HFFc6 (cell line): ENCODE results near the gene LETM1. TPM values are rescaled to one million over a fixed set of nuclear protein-coding genes. Genes with fewer than 3 reads are reported as not detected.
A peak's percentile ranks its signal among the peaks of the same experiment; 100 is the strongest.

Experiments
- DNase-seq: peaks from one replicate; pipeline ENCODE4 v3.0.0-alpha.2; 2018
- H3K27ac Mint-ChIP-seq: 2 replicates; pipeline ENCODE4 v1.8.0; 2020; ENCODE audit warnings: mild to moderate bottlenecking, mixed read lengths
- H3K27me3 Mint-ChIP-seq: 2 replicates; pipeline ENCODE4 v1.8.0; 2021; ENCODE audit warnings: mild to moderate bottlenecking, moderate library complexity, mixed read lengths; ENCODE audit not compliant: insufficient read depth
- H3K36me3 Mint-ChIP-seq: 2 replicates; pipeline ENCODE4 v1.8.0; 2021; ENCODE audit warnings: low read depth, mixed read lengths
- H3K4me1 Mint-ChIP-seq: 2 replicates; pipeline ENCODE4 v1.8.0; 2020; ENCODE audit warnings: low read depth, mixed read lengths
- H3K4me3 Mint-ChIP-seq: 2 replicates; pipeline ENCODE4 v1.8.0; 2020; ENCODE audit warnings: mild to moderate bottlenecking, moderate library complexity, mixed read lengths
- H3K9me3 Mint-ChIP-seq: 2 replicates; pipeline ENCODE4 v1.8.0; 2020; ENCODE audit warnings: mild to moderate bottlenecking, mixed read lengths
- total RNA-seq, 6 experiments: library from RNA; stranded (reverse); fragmentation: NEBNext Ultra II Directional; extraction: Animal tissue kit (Norgen Biotek cat#: 25700); gene quantifications; 2 replicates in 1 of 6; 3 replicates in 5 of 6; pipeline ENCODE4 v1.2.3, GENCODE V29; 2021
- TF ChIP-seq, protein P1 (sequence below): fragments of 200-600 bp; sonication (generic); IDR thresholded peaks from 2 replicates; pipeline ENCODE4 v1.5.0; 2021; ENCODE audit warnings: antibody characterized with exemption, mild to moderate bottlenecking

Gene LETM1
- total RNA-seq, 6 experiments from 2014 or later, result 47.4 to 64.0 (median 53.3) TPM

- TF ChIP-seq, protein P1, sequence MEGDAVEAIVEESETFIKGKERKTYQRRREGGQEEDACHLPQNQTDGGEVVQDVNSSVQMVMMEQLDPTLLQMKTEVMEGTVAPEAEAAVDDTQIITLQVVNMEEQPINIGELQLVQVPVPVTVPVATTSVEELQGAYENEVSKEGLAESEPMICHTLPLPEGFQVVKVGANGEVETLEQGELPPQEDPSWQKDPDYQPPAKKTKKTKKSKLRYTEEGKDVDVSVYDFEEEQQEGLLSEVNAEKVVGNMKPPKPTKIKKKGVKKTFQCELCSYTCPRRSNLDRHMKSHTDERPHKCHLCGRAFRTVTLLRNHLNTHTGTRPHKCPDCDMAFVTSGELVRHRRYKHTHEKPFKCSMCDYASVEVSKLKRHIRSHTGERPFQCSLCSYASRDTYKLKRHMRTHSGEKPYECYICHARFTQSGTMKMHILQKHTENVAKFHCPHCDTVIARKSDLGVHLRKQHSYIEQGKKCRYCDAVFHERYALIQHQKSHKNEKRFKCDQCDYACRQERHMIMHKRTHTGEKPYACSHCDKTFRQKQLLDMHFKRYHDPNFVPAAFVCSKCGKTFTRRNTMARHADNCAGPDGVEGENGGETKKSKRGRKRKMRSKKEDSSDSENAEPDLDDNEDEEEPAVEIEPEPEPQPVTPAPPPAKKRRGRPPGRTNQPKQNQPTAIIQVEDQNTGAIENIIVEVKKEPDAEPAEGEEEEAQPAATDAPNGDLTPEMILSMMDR, result no peak
- DNase-seq, result no peak
- Mint-ChIP-seq H3K36me3 (peaks cover 6% of the 10 kb centered on the region; the same call in 1 of the 2 replicates), H3K9me3 (no peaks in the 10 kb centered on the region), H3K27me3 (peaks cover 3% of the 10 kb centered on the region), H3K27ac (no peak overlapping the region), H3K4me1 (no peaks in the 10 kb centered on the region), H3K4me3 (no peak overlapping the region)
These were observed 24.6 kb downstream of the LETM1 start for GRCh38 chr4:1831331-1831730.

GRCh38 chr4:1830642-1831228 lies 25.2 kb downstream of the LETM1 start:
- H3K36me3 Mint-ChIP-seq, result peaks cover 6% of the 10 kb centered on the region; the same call in 1 of the 2 replicates
- H3K4me1 Mint-ChIP-seq, result no peaks in the 10 kb centered on the region
- no peak overlapping the region for H3K27ac Mint-ChIP-seq
- H3K27me3 Mint-ChIP-seq, result peaks cover 3% of the 10 kb centered on the region
- H3K4me3 Mint-ChIP-seq, result no peak overlapping the region
- TF ChIP-seq, protein P1, result no peak
- no peak for DNase-seq
- H3K9me3 Mint-ChIP-seq, result no peaks in the 10 kb centered on the region

DNA sequence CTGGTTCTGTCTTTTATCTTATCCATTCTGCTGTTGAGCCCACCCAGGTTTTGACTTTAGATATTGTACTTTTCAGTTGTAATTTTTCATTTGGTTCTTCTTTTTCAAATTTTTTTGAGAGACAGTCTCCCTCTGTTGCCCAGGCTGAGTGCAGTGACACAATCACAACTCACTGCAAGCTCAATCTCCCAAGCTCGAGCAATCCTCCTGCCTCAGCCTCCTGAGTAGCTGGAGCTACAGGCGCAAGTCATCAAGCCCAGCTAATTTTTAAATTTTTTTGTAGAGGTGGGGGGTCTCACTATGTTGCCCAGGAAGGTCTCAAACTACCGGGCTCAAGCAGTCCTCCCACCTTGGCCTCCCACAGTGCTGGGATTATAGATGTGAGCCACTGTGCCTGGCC lies 25.7 kb downstream of the LETM1 start:
- H3K4me3 Mint-ChIP-seq, result no peak overlapping the region
- H3K4me1 Mint-ChIP-seq, result no peaks in the 10 kb centered on the region
- H3K27me3 Mint-ChIP-seq, result peaks cover 3% of the 10 kb centered on the region
- DNase-seq, result no peak
- peak overlapping the region; percentile 4; the same call in 1 of the 2 replicates for H3K27ac Mint-ChIP-seq
- TF ChIP-seq, protein P1, result no peak
- H3K36me3 Mint-ChIP-seq, result peaks cover 6% of the 10 kb centered on the region; the same call in 1 of the 2 replicates
- H3K9me3 Mint-ChIP-seq, result no peaks in the 10 kb centered on the region

DNA sequence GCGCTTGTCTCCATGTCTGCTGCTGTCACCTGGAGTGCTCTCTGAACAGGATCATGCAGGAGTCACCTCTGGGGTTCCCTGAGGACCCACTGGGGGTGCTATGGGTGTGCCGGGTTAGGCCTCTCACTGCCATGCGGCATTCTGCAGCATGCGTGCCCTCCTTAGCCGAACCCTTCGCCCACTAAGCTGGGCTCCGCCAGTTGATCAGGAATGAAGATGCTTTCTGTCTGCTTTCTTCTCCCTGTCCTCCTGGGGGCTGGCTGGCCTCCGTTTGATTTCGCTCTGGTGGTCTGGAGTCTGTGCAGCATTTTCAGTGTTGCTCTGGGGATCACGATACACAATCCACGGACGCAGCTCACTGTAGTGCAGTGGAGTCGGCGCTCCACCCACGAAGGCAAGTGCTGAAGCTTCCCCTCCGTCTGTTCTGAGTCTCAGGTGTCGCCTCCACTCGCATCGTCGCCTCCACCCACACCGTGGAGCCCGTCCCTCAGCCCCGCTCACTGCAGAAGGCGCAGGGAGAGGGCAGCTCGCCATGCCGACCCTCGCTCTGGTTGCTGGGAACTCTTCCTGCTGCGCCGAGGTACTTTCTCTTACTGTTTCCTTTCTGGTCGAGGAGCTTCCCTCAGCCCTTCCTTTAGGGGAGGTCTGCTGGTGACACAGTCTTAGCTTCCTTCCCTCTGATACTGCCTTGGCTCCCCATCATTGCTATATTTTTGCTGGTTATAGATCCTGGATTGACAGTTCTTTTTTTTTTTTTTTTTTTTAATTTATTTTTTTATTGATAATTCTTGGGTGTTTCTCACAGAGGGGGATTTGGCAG lies 29.2 kb downstream of the LETM1 start:
- Mint-ChIP-seq H3K9me3 (no peaks in the 10 kb centered on the region), H3K4me1 (no peaks in the 10 kb centered on the region), H3K27ac (no peak overlapping the region), H3K36me3 (no peaks in the 10 kb centered on the region), H3K27me3 (peaks cover 3% of the 10 kb centered on the region), H3K4me3 (no peak overlapping the region)
- TF ChIP-seq, protein P1, result no peak
- DNase-seq, result no peak

DNA sequence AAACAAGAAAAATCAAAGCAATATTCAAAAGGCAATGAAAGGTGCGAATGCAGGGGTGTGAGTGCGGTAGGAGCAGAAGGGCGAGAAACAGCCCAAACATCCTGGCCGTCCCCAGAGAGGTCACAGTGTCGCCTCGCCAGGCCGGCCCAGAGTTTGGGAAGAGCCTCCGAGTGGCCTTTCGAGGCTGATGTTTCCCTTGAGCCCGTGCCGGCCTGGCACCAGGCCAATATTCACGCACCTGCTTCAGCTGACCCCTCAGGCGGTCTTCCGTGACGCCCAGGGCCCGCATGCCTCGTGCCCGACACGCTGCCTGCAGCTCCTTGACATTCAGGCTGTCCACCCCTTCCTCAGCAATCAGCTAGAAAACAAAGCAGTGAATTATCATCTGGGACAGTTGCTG lies 30.6 kb downstream of the LETM1 start:
- no peaks in the 10 kb centered on the region for H3K36me3 Mint-ChIP-seq
- no peaks in the 10 kb centered on the region for H3K9me3 Mint-ChIP-seq
- peaks cover 3% of the 10 kb centered on the region for H3K27me3 Mint-ChIP-seq
- no peaks in the 10 kb centered on the region for H3K4me1 Mint-ChIP-seq
- no peak overlapping the region; the same call in 1 of the 2 replicates for H3K27ac Mint-ChIP-seq
- no peak overlapping the region for H3K4me3 Mint-ChIP-seq
- TF ChIP-seq, protein P1, result no peak
- DNase-seq, result no peak
